HG02870 (cell line): ENCODE results near the gene DPF3.

Experiments
- ATAC-seq: cut with Tn5 transposase; IDR thresholded peaks from one replicate; pipeline ENCODE4 v1.9.1; 2021; ENCODE audit warnings: mild to moderate bottlenecking, moderate library complexity; ENCODE audit not compliant: unreplicated experiment

Gene DPF3

GRCh38 chr14:72606879-72607278 is 287.0 kb downstream of the DPF3 start:
- ATAC-seq: no peak

GRCh38 chr14:72605921-72606220 is 288.0 kb downstream of the DPF3 start:
- ATAC-seq: no peak

GRCh38 chr14:72605096-72605920 is 288.6 kb downstream of the DPF3 start:
- ATAC-seq: no peak

GRCh38 chr14:72604133-72604532 is 289.8 kb downstream of the DPF3 start:
- no peak for ATAC-seq

- no peak for ATAC-seq
These were observed 290.3 kb downstream of the DPF3 start for GRCh38 chr14:72603639-72604038.

GRCh38 chr14:72600551-72601330 is 293.2 kb downstream of the DPF3 start:
- ATAC-seq: no peak

- no peak for ATAC-seq
These were observed 294.1 kb downstream of the DPF3 start for GRCh38 chr14:72599579-72600470.

GRCh38 chr14:72598306-72598705 is 295.6 kb downstream of the DPF3 start:
- ATAC-seq: no peak

- no peak for ATAC-seq
These were observed 296.4 kb downstream of the DPF3 start for GRCh38 chr14:72597252-72598233.

- no peak for ATAC-seq
These were observed 298.6 kb downstream of the DPF3 start for GRCh38 chr14:72595152-72595862.

- ATAC-seq: no peak
These were observed 299.6 kb downstream of the DPF3 start for GRCh38 chr14:72594099-72594901.

- no peak for ATAC-seq
These were observed 302.5 kb downstream of the DPF3 start for GRCh38 chr14:72591391-72591790.

- ATAC-seq: no peak
These were observed 303.3 kb downstream of the DPF3 start for GRCh38 chr14:72590577-72590976.

GRCh38 chr14:72589652-72590051 is 304.2 kb downstream of the DPF3 start:
- no peak for ATAC-seq

GRCh38 chr14:72588521-72588920 is 305.4 kb downstream of the DPF3 start:
- ATAC-seq: no peak

- no peak for ATAC-seq
These were observed 310.3 kb downstream of the DPF3 start for GRCh38 chr14:72583316-72584272.

- no peak for ATAC-seq
These were observed 311.3 kb downstream of the DPF3 start for GRCh38 chr14:72582582-72582981.

- no peak for ATAC-seq
These were observed 315.4 kb downstream of the DPF3 start for GRCh38 chr14:72578514-72578913.
